ENCODE results near the gene TBC1D9. TPM values are rescaled to one million over a fixed set of nuclear protein-coding genes. Genes with fewer than 3 reads are reported as not detected.

The TBC1D9 gene
- total RNA-seq, 1 experiment from 2014 or later: 0.70 TPM

GRCh38 chr4:140710908-140711622 lies 45.1 kb downstream of the TBC1D9 start:
- Mint-ChIP-seq H3K9me3 (peaks cover 21% of the 10 kb centered on the region), H3K4me3 (no peak overlapping the region), H3K36me3 (0 out of 2 replicates have a peak, but pooled peaks cover 4% of the 10 kb centered on the region), H3K4me1 (peaks cover 17% of the 10 kb centered on the region), H3K27me3 (ENCODE audit: low read depth) (no peaks in the 10 kb centered on the region), H3K27ac (no peak overlapping the region)
- ATAC-seq: no peak
- TF ChIP-seq ETV6 (CRISPR knock-in tag; IDR thresholded peaks at IDR 0.05): no peak
- TF ChIP-seq GABPB1 (CRISPR knock-in tag; IDR thresholded peaks at IDR 0.05): peak; percentile 46
- ChIA-PET POLR2A (no interaction called here), CTCF (no interaction called here)
- DNase-seq (ENCODE audit: low spot score): no peak

- no peak overlapping the region for H3K27ac Mint-ChIP-seq
- TF ChIP-seq JUN (CRISPR knock-in tag; IDR thresholded peaks at IDR 0.05): no peak
- TF ChIP-seq ZNF425 (CRISPR knock-in tag; conservative IDR thresholded peaks at IDR 0.05): no peak
- TF ChIP-seq NFYB (CRISPR knock-in tag; conservative IDR thresholded peaks at IDR 0.05; ENCODE audit: low read depth): no peak
- TF ChIP-seq CBFB (CRISPR knock-in tag; IDR thresholded peaks at IDR 0.05; ENCODE audit: low read depth): no peak
- no peak for TF ChIP-seq TP53 (CRISPR knock-in tag; IDR thresholded peaks at IDR 0.05)
- CTCF ChIA-PET: no interaction called here
- no peaks in the 10 kb centered on the region for H3K27me3 Mint-ChIP-seq (ENCODE audit: low read depth)
- H3K36me3 Mint-ChIP-seq: 0 out of 2 replicates have a peak, but pooled peaks cover 4% of the 10 kb centered on the region
- H3K4me1 Mint-ChIP-seq: peaks cover 8% of the 10 kb centered on the region
- no peak overlapping the region for H3K4me3 Mint-ChIP-seq
- ATAC-seq (no peak), DNase-seq (ENCODE audit: low spot score) (no peak)
- POLR2A ChIA-PET: no interaction called here
- peaks cover 21% of the 10 kb centered on the region for H3K9me3 Mint-ChIP-seq
Measured at GRCh38 chr4:140707325-140707724, 48.9 kb downstream of the TBC1D9 start.

- POLR2A ChIA-PET: no interaction called here
- Mint-ChIP-seq H3K27ac (no peak overlapping the region), H3K4me3 (no peak overlapping the region), H3K4me1 (peaks cover 8% of the 10 kb centered on the region), H3K36me3 (0 out of 2 replicates have a peak, but pooled peaks cover 4% of the 10 kb centered on the region), H3K27me3 (ENCODE audit: low read depth) (no peaks in the 10 kb centered on the region), H3K9me3 (peaks cover 21% of the 10 kb centered on the region)
- TF ChIP-seq ZNF138 (CRISPR knock-in tag; conservative IDR thresholded peaks at IDR 0.05) (no peak), RELA (CRISPR knock-in tag; IDR thresholded peaks at IDR 0.05; ENCODE audit: borderline replicate concordance) (no peak), ZNF232 (CRISPR knock-in tag; IDR thresholded peaks at IDR 0.05) (no peak), E2F4 (CRISPR knock-in tag; IDR thresholded peaks at IDR 0.05; ENCODE audit: borderline replicate concordance, low read depth) (no peak), GABPB1 (CRISPR knock-in tag; IDR thresholded peaks at IDR 0.05) (no peak), ZNF425 (CRISPR knock-in tag; conservative IDR thresholded peaks at IDR 0.05) (no peak), HMGXB4 (CRISPR knock-in tag; IDR thresholded peaks at IDR 0.05) (no peak), IRF1 (CRISPR knock-in tag; IDR thresholded peaks at IDR 0.05) (no peak), SP1 (CRISPR knock-in tag; conservative IDR thresholded peaks at IDR 0.05) (no peak), ZNF281 (CRISPR knock-in tag; IDR thresholded peaks at IDR 0.05) (no peak), ATF1 (CRISPR knock-in tag; IDR thresholded peaks at IDR 0.05) (no peak)
- DNase-seq (ENCODE audit: low spot score) (no peak), ATAC-seq (no peak)
- CTCF ChIA-PET: no interaction called here
Measured at GRCh38 chr4:140706665-140707064, 49.5 kb downstream of the TBC1D9 start.

Measured in WTC11 (cell line).